CD4-positive, alpha-beta T cell treated with Interleukin-12 subunit alpha and Interleukin-12 subunit beta, for 1 hour (primary cell): ENCODE measurements around the gene SLC27A2.
"Not testable (repeated sequence)": the region's sequence is repeated elsewhere in the genome, so short reads cannot be mapped to it uniquely, and the experiment has no call there.

Experiments used
- DNase-seq: peaks from one replicate; pipeline ENCODE4 v3.0.0-alpha.2; 2020

Gene SLC27A2

DNA sequence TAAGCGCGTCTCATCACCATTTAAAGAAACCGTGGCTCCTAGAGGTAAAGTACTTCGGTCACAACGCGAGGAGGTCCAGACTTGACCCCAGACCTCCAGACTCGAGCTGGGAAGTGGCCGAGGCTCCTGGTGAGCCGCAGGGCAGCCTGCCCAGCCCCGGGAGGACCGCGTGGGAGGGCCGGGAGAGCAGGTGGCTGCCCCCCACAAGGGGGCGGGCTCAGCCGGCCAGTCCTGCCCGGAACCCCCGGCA, at the start of gene SLC27A2:
Gene SLC27A2, plus strand, starts transcription at position 228 of the 250 bp plus-strand sequence. CDS start 232 bp downstream, outside the sequence.
- no peak for DNase-seq

DNA sequence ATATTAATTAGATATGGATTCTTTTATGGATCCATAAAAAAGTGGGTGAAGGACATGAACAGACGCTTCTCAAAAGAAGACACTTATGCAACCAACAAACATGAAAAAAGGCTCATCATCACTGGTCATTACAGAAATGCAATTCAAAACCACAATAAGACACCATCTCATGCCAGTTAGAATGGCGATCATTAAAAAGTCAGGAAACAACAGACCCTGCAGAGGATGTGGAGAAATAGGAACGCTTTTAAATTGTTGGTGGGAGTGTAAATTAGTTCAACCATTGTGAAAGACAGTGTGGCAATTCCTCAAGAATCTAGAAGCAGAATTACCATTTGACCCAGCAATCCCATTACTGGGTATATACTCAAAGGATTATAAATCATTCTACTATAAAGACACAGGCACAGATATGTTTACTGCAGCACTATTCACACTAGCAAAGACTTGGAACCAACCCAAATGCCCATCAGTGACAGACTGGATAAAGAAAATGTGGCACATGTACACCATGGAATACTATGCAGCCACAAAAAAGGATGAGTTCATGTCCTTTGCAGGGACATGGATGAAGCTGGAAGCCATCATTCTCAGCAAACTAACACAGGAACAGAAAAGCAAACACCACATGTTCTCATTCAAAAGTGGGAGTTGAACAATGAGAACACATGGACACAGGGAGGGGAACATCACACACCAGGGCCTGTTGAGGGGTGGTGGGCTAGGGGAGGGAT, 49.6 kb upstream of the SLC27A2 start:
- DNase-seq: not testable (repeated sequence)

DNA sequence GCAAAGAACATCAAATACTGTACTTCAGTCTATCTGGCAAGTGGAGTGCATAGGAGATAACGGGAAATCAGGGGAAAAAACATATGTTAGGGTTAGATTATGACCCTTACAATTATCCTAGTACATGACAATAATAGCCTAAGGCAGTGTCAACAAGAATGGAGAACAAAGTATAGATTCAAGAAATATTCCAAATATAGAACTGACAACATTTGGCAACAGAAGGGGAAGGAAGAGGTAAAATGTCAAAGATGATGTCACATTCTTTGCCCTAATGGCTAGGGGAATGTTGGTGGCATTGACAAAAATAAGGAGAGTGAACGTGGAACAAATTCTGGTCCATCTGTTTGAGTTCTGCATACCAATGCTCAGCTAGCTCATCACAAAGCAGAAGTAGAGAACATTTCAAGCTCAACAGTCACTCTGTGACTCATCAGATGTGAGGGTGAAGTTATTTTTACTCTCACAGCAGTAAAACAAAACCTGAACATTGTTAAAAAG, 47.4 kb upstream of the SLC27A2 start:
- no peak for DNase-seq

DNA sequence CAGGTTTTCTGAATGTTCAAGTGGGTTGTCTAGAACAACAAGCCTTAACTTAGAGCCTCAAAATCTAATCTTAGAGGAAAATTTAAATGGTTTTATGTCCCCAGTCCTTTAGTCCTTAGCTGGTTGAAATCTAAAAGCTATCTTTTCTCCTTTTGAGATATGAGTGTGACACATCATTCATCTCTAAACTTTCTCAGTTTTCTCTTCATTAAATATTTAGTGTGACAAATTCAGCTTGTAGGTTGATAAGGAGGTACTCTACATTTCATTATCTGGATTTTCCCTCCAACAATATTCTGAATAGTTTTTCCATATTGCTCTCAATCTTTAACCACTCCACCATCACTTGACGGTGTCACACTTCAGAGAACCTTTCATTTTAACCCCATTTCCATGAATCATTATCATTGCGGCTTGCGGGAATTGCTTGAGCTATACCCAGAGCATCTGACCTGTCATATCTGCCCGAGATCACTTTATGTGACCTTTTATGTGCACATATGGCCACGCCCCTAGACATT, 46.9 kb upstream of the SLC27A2 start:
- no peak for DNase-seq

DNA sequence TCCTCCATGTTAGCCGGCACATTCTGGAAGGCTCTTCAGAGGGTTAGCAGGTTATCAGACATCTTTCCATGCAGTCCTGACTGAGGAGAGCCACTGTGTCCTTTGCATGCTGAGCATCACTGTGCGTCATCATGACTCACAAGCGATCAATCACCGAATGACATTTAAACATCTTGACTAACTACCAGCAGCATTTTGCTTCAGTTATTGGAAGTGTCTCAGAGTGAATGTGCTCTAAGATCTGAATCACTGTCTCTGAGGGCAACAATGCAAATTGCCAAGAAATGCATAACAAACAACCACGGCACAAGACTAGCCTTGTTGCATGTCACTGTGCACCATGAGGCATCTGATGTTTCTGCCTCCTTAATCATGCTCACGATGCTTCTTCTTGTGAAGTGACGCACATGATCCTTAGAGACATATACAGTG, 44.6 kb upstream of the SLC27A2 start:
- no peak for DNase-seq

DNA sequence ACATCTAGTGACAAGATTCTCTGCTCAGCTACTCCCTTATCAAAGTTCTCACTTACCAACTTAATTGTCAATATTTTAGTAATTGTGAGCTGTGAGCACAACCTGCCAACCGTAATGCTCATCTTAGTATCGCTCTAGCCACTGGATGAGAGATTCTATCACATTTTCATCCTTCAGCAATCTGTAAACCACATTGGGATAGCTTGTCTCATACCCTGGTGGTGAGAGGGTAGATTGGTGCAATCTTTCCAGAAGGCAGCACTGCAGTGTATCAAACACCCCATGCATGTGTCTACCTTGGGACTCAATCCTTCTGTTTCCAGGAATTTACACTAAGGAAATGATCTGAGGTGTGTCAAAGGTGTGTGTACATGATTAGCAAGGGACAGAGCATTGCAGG, 44.1 kb upstream of the SLC27A2 start:
- no peak for DNase-seq

DNA sequence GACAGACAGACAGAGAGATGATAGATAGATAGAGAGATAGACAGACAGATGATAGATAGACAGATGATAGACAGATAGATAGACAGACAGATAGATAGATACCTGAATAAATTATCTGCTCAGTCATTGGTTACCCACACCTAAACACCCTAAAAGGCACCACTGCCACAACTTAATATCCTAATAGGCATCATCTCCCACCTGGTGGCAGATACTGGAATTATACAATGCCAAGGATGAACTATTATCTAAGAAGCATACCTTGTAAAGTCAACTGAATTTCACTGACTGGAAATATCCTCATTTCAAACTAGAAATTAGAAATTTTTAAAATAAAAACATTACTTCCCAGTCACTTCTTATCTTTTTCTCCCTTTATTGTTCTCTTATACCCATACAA, 43.6 kb upstream of the SLC27A2 start:
- no peak for DNase-seq

DNA sequence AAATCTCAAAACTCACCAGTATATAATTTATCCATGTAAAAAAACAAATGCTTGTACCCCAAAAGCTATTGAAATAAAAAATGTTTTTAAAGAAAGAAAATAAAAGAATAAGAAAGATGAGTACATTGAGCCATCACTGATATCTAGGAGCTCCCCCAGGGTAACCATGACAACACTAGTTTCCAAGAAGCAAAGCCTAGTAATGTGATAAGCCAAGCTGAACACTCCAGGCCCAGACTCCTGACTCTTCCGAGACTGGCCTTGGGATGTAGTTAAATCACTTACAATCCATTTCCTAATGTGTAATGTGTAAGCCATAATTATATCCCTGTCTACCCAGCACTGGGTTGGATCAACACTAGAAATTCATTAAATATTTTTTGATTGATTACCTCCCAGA, 41.9 kb upstream of the SLC27A2 start:
- DNase-seq: no peak

DNA sequence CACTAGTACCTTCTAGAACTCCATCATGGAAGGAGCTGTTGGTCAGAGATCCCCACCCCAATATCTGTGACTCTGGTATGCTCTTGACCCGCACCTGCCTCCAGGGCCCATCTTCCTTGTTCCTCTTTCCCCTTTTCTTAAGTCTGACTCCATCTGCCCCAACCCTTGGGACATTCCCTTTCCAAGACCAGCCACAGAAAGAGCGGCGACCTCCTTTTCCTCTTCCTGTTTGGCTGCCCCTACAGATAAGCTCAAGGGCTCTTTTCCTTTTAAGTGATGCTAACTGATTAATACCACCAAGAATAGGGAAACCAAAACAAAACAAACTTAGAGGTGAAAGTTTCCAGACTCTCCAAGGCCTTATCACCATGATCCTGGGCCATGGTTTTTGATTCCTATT, 41.0 kb upstream of the SLC27A2 start:
- DNase-seq: no peak

DNA sequence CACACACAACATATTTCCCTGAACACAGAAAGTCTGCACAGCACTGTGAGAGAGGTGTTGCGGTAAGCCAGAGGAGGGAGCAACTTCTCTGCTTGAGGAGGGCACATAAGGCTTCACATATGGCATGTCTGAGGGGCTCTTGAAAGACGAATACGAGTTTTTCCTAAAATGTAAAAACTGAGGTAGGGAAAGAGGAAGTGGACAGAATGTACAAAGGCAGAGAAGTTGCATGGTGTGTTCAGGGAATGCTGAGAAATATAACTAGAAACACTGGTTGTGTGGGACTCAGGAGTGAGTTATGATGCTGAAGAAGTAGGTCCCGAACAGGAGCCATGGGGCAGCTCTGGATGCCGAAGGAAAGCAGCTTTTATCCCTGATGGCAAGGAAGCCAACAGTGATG, 40.1 kb upstream of the SLC27A2 start:
- DNase-seq: no peak

DNA sequence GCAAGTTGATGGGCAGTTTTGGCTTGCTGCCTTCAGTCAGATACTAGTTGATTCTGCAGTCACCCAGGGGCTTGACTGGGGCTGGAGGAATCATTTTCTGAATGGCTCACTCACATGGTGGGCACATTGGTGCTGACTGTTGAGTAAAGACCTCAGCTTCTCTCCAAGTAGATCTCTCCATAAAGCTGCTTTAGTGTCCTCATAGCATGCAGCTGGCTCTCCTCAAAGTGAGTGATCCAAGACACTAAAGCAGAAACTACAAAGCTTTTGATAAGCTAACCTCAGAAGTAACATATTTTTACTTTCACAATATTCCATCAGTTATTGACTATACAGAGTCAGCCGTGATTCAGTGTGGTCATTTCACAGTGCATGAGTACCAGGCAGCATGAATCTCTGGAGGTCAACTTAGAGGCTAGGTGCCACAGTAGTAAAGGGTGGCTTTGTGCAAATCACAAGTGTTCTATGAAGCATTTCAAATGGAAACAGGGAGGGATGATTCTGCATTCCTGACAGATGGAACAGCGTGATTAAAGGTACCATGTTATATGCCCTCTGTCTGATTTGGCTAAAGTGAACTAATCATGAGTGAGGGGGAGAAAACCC, 38.6 kb upstream of the SLC27A2 start:
- DNase-seq: no peak

DNA sequence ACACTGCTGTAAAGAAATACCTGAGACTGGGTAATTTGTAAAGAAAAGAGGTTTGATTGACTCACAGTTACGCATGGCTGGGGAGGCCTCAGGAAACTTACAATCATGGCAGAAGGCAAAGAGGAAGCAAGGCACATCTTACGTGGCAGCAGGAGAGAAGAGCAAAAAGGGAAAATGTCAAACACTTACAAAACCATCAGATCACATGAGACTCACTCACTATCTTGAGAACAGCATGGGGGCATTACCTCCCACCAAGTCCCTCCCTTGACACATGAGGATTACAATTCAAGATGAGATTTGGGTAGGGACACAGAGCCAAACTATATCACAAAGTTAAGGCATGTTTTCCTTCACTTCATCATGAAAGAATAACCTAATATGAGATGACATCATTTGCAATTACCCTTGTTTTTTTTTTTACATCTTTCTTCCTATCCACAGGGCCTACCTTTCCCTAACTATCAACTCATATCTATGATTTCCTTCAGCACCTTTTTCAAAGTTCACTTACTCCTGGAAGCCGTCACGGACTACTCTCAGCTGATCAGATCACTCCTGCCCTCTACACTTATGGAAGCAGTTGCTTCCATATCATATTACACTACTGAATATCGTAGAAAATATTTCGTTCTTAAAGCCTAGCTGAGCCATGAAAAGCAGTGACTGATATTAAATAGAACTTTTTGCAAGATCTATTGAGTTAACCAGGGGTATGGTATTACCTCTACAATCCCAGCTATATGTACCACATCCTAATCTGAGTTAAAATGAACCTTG, 37.5 kb upstream of the SLC27A2 start:
- no peak for DNase-seq

DNA sequence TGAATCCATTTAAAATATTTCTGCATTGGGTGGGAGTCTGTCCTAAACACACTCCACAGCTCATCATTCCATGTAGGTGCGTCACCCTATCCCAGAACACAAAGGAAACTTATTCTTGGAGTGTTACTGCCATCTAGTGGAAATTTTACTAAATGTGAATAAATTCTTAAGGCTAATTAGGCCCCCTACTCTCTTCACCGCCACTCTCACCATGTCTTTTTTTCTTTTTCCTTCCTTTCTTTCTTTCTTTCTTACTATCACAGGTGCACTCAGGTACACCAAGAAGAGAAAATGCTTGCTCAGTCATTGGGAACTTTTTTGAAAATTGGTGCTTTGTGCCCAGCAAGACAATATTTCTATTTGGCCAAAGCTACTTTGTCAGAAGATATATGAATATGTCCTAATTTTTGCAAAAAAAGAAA, 36.5 kb upstream of the SLC27A2 start:
- peak; percentile 53 for DNase-seq

DNA sequence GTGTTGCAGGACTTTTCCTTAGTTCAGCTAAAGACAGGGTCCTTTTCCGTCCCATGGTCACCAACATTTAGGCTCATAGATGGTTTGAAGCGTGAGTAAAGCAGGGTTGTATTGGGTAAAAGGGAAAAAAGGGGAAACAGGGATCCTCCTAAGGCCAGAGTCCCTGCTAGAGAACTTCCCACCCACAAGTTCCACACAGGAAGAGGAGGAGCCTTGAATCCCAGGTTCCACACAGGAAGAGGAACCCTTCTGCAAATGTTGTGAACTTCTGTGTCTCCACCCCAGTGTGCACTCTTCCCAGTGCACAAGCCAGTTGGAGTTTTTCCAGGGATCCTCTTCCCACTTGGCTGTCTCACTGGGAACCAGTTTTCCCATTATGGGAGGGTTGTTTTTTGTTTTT, 35.4 kb upstream of the SLC27A2 start:
- no peak for DNase-seq

DNA sequence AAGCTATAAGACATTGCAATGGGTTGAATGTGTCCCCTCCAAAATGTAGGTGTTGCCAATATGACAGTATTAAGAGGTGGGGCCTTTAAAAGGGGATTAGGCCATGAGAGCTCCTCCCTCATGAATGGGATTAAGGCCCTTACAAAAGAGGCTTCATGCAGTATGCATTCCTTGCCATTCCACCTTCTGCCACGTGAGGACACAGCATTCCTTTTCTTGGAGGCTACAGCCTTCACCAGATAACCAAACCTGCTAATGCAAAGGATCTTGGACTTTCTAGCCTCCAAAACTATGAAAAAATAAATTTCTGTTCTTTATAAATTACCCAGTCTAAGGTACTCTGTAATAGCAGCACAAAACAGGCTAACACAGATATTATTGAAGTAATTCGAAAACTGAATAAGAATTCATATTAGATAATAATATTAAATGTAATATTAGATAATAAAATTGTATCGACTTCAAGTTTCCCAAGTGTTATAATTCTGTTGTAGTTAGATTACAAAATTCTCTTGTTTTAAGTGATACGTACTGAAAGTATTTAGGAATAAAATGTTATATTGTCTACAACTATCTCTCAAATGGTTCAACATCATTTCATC, 33.5 kb upstream of the SLC27A2 start:
- DNase-seq: no peak

DNA sequence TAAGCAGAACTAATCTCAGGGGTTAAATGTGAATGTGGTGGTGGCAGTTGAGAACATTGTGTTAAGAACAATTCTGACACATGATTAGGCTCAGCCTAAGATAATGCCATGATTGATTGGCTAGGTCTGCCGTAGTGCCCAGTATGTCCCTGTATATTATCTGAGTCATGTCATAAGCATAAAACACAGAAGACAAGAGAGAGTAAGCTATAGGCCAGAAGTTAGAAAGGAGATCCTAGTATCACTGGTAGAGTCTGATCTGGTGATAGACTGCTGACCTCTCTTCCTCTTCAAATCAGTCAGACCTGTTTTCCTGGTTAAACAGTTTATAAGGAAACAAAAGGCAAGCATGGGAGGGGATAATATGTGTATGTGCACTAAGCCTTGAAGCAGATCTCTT, 32.9 kb upstream of the SLC27A2 start:
- no peak for DNase-seq

DNA sequence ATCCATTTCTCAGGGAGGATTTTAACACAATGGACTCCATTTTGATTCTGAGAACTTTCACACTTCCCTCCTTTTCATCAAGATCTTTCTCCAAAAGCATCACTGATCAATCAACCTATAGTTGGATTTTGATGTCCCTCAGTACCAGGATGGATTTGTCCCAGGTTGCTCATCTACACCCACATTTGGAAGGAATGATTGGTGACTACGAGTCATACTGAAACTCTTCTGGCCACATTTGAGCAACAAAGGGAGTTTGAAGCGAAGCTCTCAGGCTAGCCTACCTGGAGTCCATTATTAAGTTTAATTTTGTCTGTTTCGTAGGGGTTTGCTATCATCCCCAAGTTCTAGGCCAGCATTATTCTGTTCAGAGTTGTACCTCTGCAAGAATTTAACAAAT, 31.6 kb upstream of the SLC27A2 start:
- no peak for DNase-seq

DNA sequence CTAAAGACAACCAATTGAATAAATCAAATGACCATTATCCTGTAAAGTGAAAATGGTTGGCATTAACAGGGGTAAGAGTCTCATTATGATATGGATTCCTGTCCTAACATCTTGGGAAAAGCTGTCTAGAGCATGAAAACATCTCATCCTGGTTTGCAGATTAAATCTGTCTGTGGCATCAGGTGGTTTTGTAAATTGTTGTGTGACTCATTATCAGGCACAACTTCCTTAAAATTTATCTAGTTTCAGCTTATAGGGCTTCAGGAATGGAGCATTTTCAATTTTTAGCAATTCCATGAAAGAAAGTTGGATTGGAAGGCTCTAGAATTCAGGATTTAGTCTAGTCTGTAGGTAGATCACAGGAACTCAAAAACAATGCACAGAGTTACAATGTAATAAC, 31.1 kb upstream of the SLC27A2 start:
- DNase-seq: no peak

DNA sequence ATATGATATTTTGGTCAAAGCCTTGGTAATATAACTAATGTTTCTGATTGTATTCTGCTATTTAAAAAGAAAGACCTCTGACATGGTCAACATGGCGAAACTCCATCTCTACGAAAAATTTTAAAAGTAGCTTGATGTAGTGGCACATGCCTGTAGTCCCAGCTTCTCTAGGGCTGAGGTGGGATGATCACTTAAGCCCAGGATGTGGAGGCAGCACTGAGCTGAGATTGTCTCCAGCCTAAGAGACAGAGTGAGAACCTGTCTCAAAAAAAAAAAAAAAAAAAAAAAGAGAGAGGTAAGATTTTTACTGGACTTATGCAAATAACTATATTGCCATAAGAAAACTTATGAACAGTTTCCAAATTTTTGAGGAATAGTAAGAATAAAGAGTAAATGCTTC, 30.5 kb upstream of the SLC27A2 start:
- DNase-seq: no peak

DNA sequence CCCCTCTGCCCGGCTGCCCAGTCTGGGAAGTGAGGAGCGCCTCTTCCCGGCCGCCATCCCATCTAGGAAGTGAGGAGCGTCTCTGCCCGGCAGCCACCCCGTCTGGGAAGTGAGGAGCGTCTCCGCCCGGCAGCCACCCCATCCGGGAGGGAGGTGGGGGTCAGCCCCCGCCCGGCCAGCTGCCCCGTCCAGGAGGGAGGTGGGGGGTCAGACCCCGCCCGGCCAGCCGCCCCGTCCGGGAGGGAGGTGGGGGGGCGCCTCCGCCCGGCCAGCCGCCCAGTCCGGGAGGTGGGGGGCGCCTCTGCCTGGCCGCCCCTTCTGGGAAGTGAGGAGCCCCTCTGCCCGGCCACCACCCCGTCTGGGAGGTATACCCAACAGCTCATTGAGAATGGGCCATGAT, 23.8 kb upstream of the SLC27A2 start:
- DNase-seq: not testable (repeated sequence)

DNA sequence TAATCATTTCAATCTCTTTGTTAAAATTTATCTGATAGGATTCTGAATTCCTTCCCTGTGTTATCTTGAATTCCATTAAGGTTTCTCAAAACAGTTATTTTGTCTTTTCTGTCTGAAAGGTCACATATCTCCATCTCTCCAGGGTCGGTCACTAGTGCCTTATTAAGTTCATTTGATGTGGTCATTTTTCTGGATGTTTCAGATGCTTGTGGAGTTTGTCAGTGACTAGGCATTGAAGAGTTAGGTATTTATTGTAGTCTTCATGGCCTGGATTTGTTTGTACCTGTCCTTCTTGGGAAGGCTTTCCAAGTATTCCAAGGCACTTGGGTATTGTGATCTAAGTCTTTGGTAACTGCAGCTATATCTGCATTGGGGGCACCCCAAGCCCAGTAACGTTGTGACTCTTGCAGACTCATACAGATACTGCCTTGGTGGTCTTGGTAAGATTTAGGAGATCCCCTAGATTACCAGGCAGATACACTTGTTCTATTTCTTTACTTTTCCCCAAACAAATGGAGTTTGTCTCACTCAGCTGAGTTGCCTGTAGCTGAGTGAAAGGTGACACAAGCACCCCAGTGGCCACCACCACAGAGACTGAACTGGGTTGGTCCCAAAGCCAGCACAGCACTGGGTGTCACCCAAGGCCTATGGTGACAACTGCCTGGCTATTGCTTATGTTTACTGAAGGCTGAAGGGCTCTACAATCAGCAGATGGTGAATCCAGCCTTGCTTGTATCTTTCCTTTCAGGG, 18.9 kb upstream of the SLC27A2 start:
- DNase-seq: no peak

DNA sequence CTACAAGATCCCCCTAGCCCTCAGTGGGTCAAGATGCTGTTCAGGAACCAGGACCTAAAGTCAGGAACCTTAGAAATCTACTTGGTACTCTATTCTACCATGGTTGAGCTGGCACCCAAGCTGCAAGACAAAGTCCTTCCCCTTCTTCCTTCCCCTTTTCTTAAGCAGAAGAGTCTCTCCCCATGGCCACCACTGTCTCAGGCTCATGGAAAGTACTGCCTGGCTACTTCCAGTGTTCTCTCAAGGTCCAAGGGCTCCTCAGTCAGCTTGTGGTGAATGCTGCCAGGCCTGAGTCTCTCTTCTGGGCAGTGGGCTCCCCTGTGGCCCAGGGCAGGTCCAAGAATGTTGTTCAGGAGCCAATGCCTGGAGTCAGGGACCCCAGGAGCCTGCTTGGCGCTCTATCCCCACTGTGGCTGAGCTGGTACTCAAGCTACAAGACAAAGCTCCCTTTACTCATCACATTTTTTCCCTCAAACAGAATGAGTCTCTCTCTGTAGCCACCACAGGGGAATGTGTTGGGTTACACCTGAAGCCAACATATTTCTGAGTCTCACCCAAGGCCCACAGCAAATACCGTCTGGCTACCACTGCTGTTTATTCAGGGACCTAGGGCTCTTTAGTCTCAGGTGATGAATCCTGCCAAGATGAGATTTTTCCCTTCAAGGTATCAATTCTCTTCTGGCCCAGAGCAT, 18.1 kb upstream of the SLC27A2 start:
- no peak for DNase-seq
